Ovary (tissue), 9 donors: ENCODE data around the gene RPL36. TPM values are rescaled to one million over a fixed set of nuclear protein-coding genes. Genes with fewer than 3 reads are reported as not detected.

Source experiments
- DNase-seq, 5 donors: peaks; one replicate each; pipeline ENCODE4 v3.0.0-alpha.2; 2019 to 2020
- H3K27ac ChIP-seq, 2 donors: fragments of 200-600 bp; one replicate each; pipeline versions ENCODE4 v1.5.1 to v1.8.0; 2019 to 2022
- H3K27me3 ChIP-seq: fragments of 200-600 bp; one replicate; pipeline ENCODE4 v1.8.0; 2022
- H3K36me3 ChIP-seq: fragments of 200-600 bp; sonication (generic); one replicate; pipeline ENCODE4 v1.5.1; 2019
- H3K4me1 ChIP-seq: one replicate; pipeline ENCODE4 v1.8.1; 2013; ENCODE audit warnings: mild to moderate bottlenecking, moderate library complexity; ENCODE audit not compliant: insufficient read depth
- H3K4me3 ChIP-seq: fragments of 200-600 bp; sonication (generic); one replicate; pipeline ENCODE4 v1.5.1; 2017
- H3K9me3 ChIP-seq, 2 donors: fragments of 200-600 bp in 1 of 2; sonication (generic) in 1 of 2; one replicate each; pipeline versions ENCODE4 v1.5.1 to v1.8.1; 2013 to 2019; ENCODE audit warnings: mild to moderate bottlenecking in 1 of 2, moderate library complexity in 1 of 2
- CTCF ChIP-seq, 3 donors: fragments of 450-650 bp in 2 of 3; fragments of 200-600 bp in 1 of 3; IDR thresholded peaks; one replicate each; pipeline versions ENCODE4 v1.5.1 to v1.8.0; 2016 to 2022; ENCODE audit warnings: antibody characterized with exemption in 3 of 3, mild to moderate bottlenecking in 1 of 3
- EP300 ChIP-seq: sonication (generic); formaldehyde crosslinking; IDR thresholded peaks from one replicate; pipeline ENCODE4 v1.6.1; 2017; ENCODE audit warnings: antibody characterized with exemption
- POLR2A ChIP-seq: fragments of 450-650 bp; IDR thresholded peaks from one replicate; pipeline ENCODE4 v1.6.1; 2017; ENCODE audit warnings: antibody characterized with exemption, mild to moderate bottlenecking, moderate library complexity
- WGBS, 3 donors: extraction: QIAGEN DNeasy Blood & Tissue Kit in 1 of 3; methylation state at CpG; one replicate each; pipeline versions ENCODE4 v1.1.5 to v1.1.7; 2013 to 2017; 5-methylcytosine and 5-hydroxymethylcytosine counted together
- intact Hi-C, 4 donors: fragments of 100-400 bp; cut with DNase I; formaldehyde crosslinking; loops; one replicate each; pipeline versions ENCODE4 v1.11.0 to v1.15.1; 2022 to 2023
- polyA plus RNA-seq, 2 donors: library from polyadenylated mRNA; stranded (reverse); fragments of 200-250 nt in 1 of 2; fragments of 350-450 nt in 1 of 2; fragmentation: Illumina TruSeq in 1 of 2; extraction: RNeasy Lipid Tissue Mini Kit (QIAGEN cat#74804) in 1 of 2; gene quantifications; one replicate each; pipeline ENCODE4 v1.2.3, GENCODE V29; 2013 to 2014
- total RNA-seq, 7 donors: library from RNA; depleted of rRNA in 2 of 7; stranded (reverse); fragments of >200 nt in 2 of 7; fragmentation: NEBNext Ultra II Directional in 3 of 7; extraction: Animal tissue kit (Norgen Biotek cat#: 25700) in 3 of 7; gene quantifications; one replicate each; pipeline versions ENCODE4 v1.1.0 to v1.2.4, GENCODE V29; 2016 to 2023
- donor health status: DM: no; HTN: no; CAD: no; lungs with moderate emphysema.
- donor health status: DM: no; HTN: no; CAD: no.
- donor health status: Bipolar disorder and iron deficiency.
- donor health status: DM: yes; HTN: yes; CAD: no.
- donor health status: DM: no; HTN: no; CAD: no.
- donor health status: DM: yes; HTN: yes; CAD: no.

RPL36 gene
- total and polyA plus RNA-seq, 9 donors: 318 to 2,904 (median 1,897) TPM

- H3K36me3 ChIP-seq: no peaks in the 10 kb centered on the region
- H3K9me3 ChIP-seq: no peaks in the 10 kb centered on the region
Observed at GRCh38 chr19:5705552-5705951, 15.5 kb downstream of the RPL36 start.

GRCh38 chr19:5706876-5707573 lies 16.9 kb downstream of the RPL36 start:
- Histone ChIP-seq H3K4me1 (no peaks in the 10 kb centered on the region), H3K9me3 (no peaks in the 10 kb centered on the region), H3K27me3 (no peaks in the 10 kb centered on the region), H3K27ac (no peak overlapping the region), H3K36me3 (no peaks in the 10 kb centered on the region), H3K4me3 (no peak overlapping the region)
- DNase-seq: peak in 1 of 5 donors; percentile 21
- TF ChIP-seq EP300 (no peak), CTCF (IDR thresholded peaks at IDR 0.05) (no peak), POLR2A (no peak)
- 88 to 93% (median 89%) methylated on average over 35 of the region's 35 CpGs for WGBS, 3 donors
- intact Hi-C loops: no loop called here

More at GRCh38 chr19:5705552-5705951, 15.5 kb downstream of the RPL36 start:
- Histone ChIP-seq H3K27ac (no peak overlapping the region), H3K4me1 (no peaks in the 10 kb centered on the region), H3K27me3 (no peaks in the 10 kb centered on the region), H3K4me3 (no peak overlapping the region)
- TF ChIP-seq POLR2A (no peak), CTCF (IDR thresholded peaks at IDR 0.05) (no peak), EP300 (no peak)
- intact Hi-C loops: no loop called here
- DNase-seq: no peak
- WGBS, 3 donors: 84 to 92% (median 88%) methylated on average over 16 of the region's 16 CpGs

GRCh38 chr19:5707576-5708575 lies 17.8 kb downstream of the RPL36 start:
- Histone ChIP-seq H3K4me1 (no peaks in the 10 kb centered on the region), H3K36me3 (no peaks in the 10 kb centered on the region), H3K27ac (no peak overlapping the region), H3K9me3 (no peaks in the 10 kb centered on the region), H3K27me3 (no peaks in the 10 kb centered on the region), H3K4me3 (no peak overlapping the region)
- intact Hi-C loops: no loop called here
- 85 to 87% (median 86%) methylated on average over 30 to 37 of the region's 37 CpGs for WGBS, 3 donors
- TF ChIP-seq EP300 (no peak), CTCF (IDR thresholded peaks at IDR 0.05) (no peak), POLR2A (no peak)
- DNase-seq: peak in 2 of 5 donors; percentile 12 to 31

- Histone ChIP-seq H3K27me3 (no peaks in the 10 kb centered on the region), H3K9me3 (no peaks in the 10 kb centered on the region), H3K4me3 (no peak overlapping the region), H3K4me1 (no peaks in the 10 kb centered on the region), H3K36me3 (no peaks in the 10 kb centered on the region), H3K27ac (no peak overlapping the region)
- WGBS, 3 donors: 89 to 93% (median 93%) methylated on average over 8 of the region's 8 CpGs
- TF ChIP-seq EP300 (no peak), CTCF (IDR thresholded peaks at IDR 0.05) (no peak), POLR2A (no peak)
- DNase-seq: no peak
- intact Hi-C loops: no loop called here
Observed at GRCh38 chr19:5711025-5711424, 20.9 kb downstream of the RPL36 start.
